GM04504 (cell line): ENCODE measurements around the gene WDPCP.
"Not testable (repeated sequence)": the region's sequence is repeated elsewhere in the genome, so short reads cannot be mapped to it uniquely, and the experiment has no call there.

ENCODE experiments used
- DNase-seq: peaks from one replicate; pipeline ENCODE4 v3.0.0-alpha.2; 2012; ENCODE audit warnings: low read depth

The WDPCP gene

DNA sequence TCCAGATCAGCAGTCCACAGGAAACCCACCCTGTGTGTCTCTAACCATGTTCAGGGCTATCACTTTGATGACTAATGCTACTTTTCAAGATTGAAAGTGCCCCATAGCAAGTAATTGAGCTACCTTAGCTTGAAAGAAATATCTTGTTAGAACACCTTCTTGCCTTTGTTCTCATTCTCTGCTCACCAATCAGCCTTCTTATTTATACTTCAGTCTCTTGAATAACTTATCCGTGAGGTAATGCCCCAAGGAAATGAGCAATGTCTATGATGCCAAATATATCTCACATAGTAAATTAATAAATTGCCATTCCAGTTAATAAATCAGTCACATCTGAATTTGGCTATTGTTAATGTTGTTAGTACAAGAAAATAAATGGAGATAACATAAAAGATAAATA, 141.6 kb downstream of the WDPCP start:
- DNase-seq = no peak

- no peak for DNase-seq
Observed at GRCh38 chr2:63444565-63445288, 143.6 kb downstream of the WDPCP start.

- no peak for DNase-seq
Observed at GRCh38 chr2:63440612-63441011, 147.7 kb downstream of the WDPCP start.

GRCh38 chr2:63438181-63438580, 150.1 kb downstream of the WDPCP start:
- no peak for DNase-seq

DNA sequence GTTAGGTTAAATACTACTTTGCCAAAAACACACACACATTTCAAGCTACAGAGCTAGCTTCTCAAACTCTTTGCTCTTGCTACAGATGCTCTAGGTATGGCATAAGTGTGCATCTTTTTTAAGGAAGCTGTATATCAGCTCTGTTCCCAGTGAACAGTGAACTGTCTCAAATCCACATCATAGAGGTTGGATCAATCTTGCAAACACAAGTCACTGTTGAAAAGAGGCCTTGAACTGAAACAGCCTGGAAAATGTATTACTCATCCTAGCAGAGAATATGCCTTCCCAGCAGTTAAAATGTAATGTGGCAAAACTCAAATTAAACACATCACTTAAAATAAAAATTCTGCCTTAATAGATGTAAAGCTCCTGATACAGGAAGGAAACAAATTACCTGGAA, 151.8 kb downstream of the WDPCP start:
- DNase-seq = no peak

DNA sequence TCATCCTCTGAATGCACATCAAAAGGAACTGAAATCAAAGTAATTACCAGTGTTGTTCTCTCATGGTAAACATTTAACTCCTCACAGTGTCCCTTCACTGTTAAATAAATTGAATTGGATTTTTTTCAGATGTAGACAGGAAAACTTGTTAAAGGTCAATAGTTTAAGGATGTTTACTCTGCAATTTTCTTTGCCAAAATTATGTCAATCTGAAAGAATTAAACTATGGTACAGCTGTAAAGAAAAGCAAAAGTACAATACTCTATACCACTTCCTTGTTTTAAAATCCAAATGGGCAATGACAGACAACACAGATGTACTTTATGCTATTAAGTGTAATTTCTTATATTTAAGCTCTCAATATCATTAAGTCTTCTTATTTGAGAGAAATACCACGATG, 153.2 kb downstream of the WDPCP start:
- DNase-seq = no peak

DNA sequence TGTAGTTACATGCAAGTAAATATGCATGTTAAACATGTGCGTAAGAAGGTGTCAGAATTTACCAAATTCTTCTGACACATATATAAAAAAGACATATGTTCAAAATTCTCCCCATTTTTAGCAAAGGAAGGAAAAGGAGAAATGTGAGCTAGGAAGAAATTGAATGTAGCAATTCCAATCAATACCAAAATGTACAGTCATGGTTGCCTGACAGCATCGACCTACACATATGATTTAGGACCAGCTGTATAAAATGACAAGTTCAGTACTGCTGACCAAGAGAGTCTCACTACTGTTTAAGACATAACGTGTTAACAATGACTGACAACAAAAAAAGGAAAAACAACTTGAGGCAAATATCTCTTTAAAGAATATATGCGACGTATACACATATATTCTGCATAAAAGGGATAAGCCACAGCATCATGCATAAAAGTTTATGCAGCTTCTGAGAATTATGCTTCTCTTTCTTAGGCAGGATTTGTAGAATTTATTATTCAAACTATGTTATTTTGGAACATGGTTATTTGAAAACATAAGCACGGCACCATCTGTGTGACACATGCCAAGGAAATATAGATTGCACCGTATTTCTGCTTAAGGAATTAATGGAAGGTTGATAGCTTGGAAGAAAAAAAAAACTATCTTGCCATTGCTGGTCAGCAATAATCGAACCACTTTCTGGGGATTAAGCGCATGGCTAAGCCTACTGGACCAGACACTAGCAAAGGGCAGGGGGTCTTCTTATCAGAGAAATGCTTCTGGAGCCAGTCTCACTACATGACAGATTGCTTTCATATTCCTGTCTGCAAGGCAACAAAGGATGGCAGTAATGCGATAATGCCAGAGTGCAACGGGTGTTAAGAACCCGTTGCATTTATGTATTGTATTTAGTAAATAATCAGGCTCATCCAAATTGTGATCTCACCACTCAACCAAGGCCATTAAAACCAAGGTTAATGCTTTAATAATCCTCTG, 154.0 kb downstream of the WDPCP start:
- DNase-seq = no peak

- no peak for DNase-seq
Observed at GRCh38 chr2:63432373-63432772, 155.9 kb downstream of the WDPCP start.

- no peak for DNase-seq
Observed at GRCh38 chr2:63425606-63426005, 162.7 kb downstream of the WDPCP start.

DNA sequence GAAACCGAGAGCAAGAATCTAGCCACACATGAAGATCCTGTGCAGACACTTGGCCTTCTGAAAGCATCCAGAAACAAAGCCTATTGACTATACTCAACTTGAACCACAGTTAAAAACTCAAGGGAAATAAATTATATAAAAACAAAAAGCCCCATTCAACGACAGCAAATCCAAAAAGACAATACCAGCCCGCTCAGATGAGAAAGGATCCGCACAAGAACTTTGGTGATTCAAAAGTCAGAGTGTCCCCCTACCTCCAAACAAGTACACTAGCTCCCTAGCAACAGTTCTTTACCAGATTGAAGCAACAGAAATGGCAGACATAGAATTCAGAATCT, 163.2 kb downstream of the WDPCP start:
- DNase-seq = no peak

DNA sequence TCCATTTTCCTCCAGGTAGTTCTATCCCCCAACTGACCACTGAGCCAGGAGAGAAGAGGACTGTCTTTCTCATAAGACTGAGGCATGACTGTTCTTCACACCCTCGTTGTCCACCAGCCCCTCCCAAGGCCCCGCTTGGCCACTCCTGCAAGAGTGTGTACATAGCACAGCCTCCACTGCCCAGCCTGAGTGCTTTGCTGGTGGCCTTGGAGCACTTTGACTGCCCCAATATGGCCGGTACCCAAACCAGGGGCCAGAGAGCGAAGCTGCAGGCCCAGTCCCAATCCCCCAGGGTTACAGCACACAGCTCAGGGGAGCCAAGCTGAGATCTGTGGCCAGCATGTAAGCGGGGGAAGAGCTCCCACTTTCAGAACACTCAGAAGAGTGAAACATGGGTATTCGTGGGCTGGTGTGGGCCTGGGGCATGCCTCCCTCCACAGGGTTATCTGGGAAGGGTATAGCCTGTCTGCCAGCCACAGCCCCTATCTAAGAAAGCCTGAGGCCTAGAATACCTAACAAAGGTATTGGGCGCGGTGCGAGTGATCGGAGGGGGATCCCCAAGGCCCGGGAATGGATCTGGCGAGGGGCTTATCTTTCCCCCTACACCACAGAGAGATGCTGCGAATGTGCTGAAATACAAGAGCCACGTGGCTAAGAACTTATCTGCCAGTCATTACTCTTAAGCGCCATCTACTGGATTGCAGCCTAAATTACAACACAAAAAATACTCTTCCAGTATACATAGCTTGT, 163.8 kb downstream of the WDPCP start:
- DNase-seq = no peak

DNA sequence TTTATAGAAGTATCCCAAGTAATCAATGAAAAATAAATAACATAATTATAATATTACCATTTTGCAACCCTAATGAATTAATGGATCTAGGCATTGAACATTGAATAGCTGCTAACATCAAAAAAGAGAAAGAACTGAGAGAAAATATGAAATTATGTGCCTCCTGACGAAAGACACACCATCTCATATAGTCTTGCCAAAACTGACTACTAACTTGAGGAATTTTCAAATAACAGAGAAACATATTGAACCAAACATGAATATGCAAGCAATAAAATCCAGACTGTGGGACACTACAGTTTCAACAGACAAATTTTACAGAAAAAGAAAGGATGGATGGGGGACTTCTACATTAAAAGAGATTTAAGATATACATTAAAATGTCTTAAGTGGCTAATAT, 165.7 kb downstream of the WDPCP start:
- DNase-seq = no peak

DNA sequence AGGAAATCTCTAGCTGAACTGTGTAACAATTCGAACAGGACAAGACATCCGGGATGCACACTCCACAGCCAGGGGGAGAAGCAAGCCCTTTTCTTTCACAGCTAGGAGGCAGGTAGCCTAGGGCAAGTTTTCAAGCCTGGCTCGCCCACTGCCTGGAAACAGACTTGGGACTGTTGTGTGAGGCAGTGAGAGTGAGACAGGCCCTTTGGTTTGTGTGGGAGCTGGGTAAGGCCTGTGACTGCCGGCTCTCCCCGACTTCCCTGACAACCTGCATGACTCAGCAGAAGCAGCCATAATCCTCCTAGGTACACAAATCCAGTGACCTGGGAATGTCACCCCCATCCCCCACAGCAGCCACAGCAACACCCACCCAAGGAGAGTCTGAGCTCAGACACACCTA, 179.7 kb downstream of the WDPCP start:
- no peak for DNase-seq

DNA sequence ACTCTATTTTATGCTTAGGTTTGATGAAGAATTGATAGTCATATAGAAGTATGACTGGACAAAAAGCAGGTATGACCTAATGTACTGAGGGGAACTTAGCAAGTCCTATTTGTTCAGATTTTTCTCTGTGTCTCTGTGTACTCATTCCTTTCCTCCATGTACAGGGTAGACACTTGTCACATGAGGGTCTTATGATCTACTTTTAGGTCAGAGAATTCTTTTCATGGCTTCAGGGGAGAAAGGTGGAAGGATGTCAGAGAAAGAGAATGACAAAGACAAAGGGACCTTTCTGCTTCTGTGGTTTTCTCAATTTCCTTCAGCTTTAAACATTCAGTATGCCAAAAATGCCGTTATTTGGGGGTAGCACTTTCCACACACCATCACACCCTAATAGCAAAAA, 181.6 kb downstream of the WDPCP start:
- no peak for DNase-seq

GRCh38 chr2:63403820-63404219, 184.5 kb downstream of the WDPCP start:
- DNase-seq = no peak

GRCh38 chr2:63402889-63403288, 185.4 kb downstream of the WDPCP start:
- DNase-seq = not testable (repeated sequence)

DNA sequence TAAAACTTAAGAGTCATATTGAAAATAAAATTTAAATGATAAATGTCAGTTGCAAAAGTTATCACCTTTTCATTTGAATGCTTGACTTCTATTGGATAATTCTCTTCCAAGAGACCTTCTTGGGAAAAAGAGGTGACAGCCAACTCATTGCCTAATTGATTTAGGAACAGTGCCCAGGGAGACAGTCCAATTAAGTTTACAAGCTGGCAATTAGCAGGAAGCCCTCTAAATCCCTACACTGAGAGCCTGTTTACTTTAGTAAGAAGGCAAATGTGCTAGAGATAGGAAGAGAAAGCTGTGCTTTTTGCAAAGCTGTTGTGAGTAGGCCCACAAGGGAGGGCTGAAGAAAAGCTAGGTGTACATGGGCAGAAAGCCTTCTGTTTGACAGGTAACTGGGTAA, 189.1 kb downstream of the WDPCP start:
- DNase-seq = no peak

DNA sequence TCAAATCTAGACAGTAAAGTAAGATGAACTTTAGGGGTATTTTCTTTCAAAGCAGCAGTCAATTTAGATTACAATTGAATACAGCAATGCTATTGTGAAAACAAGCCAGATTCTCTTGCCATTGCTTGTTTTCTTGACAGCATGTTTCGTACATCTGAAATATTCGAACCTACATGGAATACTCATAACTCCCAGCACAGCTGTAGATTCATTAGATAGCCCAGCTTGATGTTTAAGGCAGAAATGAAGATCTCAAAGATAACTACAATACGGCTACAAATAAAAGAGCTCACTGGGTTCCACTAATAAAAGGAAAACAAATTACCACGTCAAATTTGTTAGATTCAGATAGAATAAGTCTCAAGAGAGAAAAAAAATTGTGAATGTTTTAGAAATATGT, 208.8 kb downstream of the WDPCP start:
- DNase-seq = no peak

GRCh38 chr2:63378589-63378988, 209.7 kb downstream of the WDPCP start:
- no peak for DNase-seq

DNA sequence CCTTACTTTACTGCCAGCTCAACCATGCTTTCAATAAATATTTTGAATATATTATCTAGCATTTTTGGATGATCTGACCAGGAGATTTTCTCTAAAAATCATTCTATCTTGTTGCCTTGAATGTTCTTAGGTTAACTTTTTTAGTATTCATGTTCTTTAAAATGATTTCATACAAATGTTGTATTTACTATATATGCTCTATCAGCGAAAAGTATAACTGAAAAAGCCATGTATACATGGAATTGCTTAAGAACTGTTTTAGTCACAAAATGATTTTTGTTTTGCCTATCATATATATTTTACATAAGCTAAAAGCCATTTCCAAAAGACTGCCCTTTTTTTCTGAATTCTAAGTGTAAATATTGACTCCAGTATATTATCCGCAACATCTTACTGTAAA, 213.9 kb downstream of the WDPCP start:
- DNase-seq = no peak

- no peak for DNase-seq
Observed at GRCh38 chr2:63372549-63372948, 215.7 kb downstream of the WDPCP start.

DNA sequence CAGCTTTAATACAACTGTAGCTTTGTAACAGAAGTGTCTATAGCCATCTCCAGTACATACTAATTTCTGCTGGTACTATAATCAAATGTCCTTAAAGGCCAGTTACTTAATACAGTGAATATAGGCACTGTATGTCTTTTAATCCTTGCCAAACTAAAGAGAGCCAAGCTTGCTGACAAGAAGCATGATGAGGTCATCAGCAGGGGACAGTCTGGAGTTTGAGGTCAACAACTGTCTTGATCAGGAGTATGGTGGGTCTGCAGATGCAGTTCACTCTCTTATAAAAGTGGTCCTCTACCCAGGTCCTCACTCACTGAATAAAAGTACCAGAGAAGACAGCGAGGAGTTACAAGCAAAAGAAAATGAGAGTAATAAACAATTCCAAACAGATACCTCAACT, 219.1 kb downstream of the WDPCP start:
- no peak for DNase-seq

DNA sequence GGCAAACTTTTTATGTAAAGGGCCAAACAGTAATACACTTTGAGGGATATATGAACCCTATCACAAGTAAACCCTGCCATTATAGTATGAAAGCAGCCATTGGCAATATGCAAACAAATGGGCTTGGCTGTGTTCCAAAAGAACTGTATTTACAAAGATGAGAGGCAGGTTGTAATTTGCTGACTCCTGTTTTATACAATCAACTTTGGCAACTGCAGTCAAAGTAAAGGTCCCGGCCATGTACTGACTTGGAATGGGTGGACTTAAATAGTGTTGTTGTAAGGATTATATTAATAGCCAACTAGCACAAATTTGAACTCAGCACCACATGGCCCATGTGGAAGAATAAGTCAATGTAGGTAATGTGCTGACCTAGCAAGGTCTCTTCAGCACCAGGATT, 223.4 kb downstream of the WDPCP start:
- no peak for DNase-seq
